ENCODE measurements around the gene ARL2. TPM values are rescaled to one million over a fixed set of nuclear protein-coding genes. Genes with fewer than 3 reads are reported as not detected.

The ARL2 gene
- total RNA-seq, 4 donors from 2014 or later, result 101 to 260 (median 110) TPM

- 72 to 81% methylated on average over 4 of the region's 4 CpGs for WGBS, 2 donors
- H3K4me3 ChIP-seq (ENCODE audit: low read depth, poor library complexity, severe bottlenecking), result no peak overlapping the region
- DNase-seq (ENCODE audit: low spot score in 2 of 2), result no peak
- intact Hi-C loops (cut with DNase I; ENCODE audit: low total_unique reads), result no loop called here
- TF ChIP-seq, protein P1, sequence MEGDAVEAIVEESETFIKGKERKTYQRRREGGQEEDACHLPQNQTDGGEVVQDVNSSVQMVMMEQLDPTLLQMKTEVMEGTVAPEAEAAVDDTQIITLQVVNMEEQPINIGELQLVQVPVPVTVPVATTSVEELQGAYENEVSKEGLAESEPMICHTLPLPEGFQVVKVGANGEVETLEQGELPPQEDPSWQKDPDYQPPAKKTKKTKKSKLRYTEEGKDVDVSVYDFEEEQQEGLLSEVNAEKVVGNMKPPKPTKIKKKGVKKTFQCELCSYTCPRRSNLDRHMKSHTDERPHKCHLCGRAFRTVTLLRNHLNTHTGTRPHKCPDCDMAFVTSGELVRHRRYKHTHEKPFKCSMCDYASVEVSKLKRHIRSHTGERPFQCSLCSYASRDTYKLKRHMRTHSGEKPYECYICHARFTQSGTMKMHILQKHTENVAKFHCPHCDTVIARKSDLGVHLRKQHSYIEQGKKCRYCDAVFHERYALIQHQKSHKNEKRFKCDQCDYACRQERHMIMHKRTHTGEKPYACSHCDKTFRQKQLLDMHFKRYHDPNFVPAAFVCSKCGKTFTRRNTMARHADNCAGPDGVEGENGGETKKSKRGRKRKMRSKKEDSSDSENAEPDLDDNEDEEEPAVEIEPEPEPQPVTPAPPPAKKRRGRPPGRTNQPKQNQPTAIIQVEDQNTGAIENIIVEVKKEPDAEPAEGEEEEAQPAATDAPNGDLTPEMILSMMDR (IDR thresholded peaks at IDR 0.05), result no peak
- TF ChIP-seq POLR2A (IDR thresholded peaks at IDR 0.05), result no peak
These were observed 50.9 kb downstream of the ARL2 start for GRCh38 chr11:65064847-65065240.

- intact Hi-C loops (cut with DNase I; ENCODE audit: low total_unique reads), result no loop called here
- no peak for DNase-seq (ENCODE audit: low spot score in 2 of 2)
- TF ChIP-seq, protein P1 (IDR thresholded peaks at IDR 0.05), result no peak
- TF ChIP-seq POLR2A (IDR thresholded peaks at IDR 0.05), result no peak
- no peak overlapping the region for H3K4me3 ChIP-seq (ENCODE audit: low read depth, poor library complexity, severe bottlenecking)
- 76 to 87% methylated on average over 7 of the region's 7 CpGs for WGBS, 2 donors
These were observed 51.9 kb downstream of the ARL2 start for GRCh38 chr11:65065851-65066250.

GRCh38 chr11:65066315-65066714 is 52.4 kb downstream of the ARL2 start:
- no peak for DNase-seq (ENCODE audit: low spot score in 2 of 2)
- intact Hi-C loops (cut with DNase I; ENCODE audit: low total_unique reads), result no loop called here
- TF ChIP-seq POLR2A (IDR thresholded peaks at IDR 0.05), result no peak
- TF ChIP-seq, protein P1 (IDR thresholded peaks at IDR 0.05), result no peak
- no peak overlapping the region for H3K4me3 ChIP-seq (ENCODE audit: low read depth, poor library complexity, severe bottlenecking)
- WGBS, 2 donors, result 76 to 78% methylated on average over 10 to 11 of the region's 11 CpGs

GRCh38 chr11:65066805-65067291 is 52.9 kb downstream of the ARL2 start:
- 69 to 83% methylated on average over 4 of the region's 4 CpGs for WGBS, 2 donors
- intact Hi-C loops (cut with DNase I; ENCODE audit: low total_unique reads), result no loop called here
- TF ChIP-seq POLR2A (IDR thresholded peaks at IDR 0.05), result no peak
- TF ChIP-seq, protein P1 (IDR thresholded peaks at IDR 0.05), result no peak
- H3K4me3 ChIP-seq (ENCODE audit: low read depth, poor library complexity, severe bottlenecking), result no peak overlapping the region
- DNase-seq (ENCODE audit: low spot score in 2 of 2), result no peak

DNA sequence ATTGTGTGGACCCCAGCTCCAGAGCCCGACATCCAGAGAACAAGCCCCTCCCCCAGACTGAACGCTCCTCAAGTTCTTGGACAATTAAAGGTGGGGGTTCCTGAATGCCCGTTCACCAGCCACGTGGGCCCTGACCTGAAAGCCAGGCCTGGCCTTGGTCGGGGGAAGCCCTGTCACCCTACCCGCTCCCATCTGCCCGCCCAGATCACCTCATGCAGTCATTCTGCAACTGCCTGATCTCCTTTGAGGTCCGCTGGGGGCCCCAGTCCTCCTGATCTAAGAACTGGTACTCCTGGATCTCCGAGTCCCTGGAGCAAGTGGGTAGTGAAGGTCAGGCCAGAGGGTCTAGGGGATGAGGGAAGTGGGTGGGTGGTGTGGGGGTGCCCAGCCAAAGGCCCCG is 53.5 kb downstream of the ARL2 start:
- WGBS, 2 donors, result 89 to 91% methylated on average over 8 of the region's 10 CpGs
- TF ChIP-seq POLR2A (IDR thresholded peaks at IDR 0.05), result no peak
- TF ChIP-seq, protein P1 (IDR thresholded peaks at IDR 0.05), result no peak
- intact Hi-C loops (cut with DNase I; ENCODE audit: low total_unique reads), result no loop called here
- no peak overlapping the region for H3K4me3 ChIP-seq (ENCODE audit: low read depth, poor library complexity, severe bottlenecking)
- DNase-seq (ENCODE audit: low spot score in 2 of 2), result no peak

DNA sequence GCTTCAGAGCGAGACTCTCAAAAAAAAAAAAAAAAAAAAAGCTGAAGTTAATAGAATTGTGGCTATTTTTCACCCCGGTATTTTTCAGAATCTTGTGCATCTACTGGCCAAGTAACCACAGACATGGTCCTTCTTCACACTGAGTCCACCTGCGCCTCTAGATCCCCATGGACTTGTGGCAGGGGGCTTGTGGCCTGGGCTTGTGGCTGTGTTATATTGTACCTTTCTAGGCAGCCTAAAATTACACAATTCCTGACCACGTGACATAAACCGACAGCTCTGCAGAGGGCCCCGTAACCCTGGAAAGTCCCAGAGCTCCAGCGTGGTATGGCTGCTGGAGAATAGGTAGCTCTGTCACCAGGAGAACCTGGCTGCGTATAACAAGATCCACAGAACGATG is 55.3 kb downstream of the ARL2 start:
- TF ChIP-seq, protein P1 (IDR thresholded peaks at IDR 0.05), result no peak
- TF ChIP-seq POLR2A (IDR thresholded peaks at IDR 0.05), result no peak
- H3K4me3 ChIP-seq (ENCODE audit: low read depth, poor library complexity, severe bottlenecking), result no peak overlapping the region
- intact Hi-C loops (cut with DNase I; ENCODE audit: low total_unique reads), result no loop called here
- no peak for DNase-seq (ENCODE audit: low spot score in 2 of 2)
- WGBS, 2 donors, result 60 to 63% methylated on average over 9 of the region's 9 CpGs
